Measurements from ENCODE around the gene PSMD8. TPM values are rescaled to one million over a fixed set of nuclear protein-coding genes. Genes with fewer than 3 reads are reported as not detected.
"Not testable (repeated sequence)": the region's sequence is repeated elsewhere in the genome, so short reads cannot be mapped to it uniquely, and the experiment has no call there.

PSMD8 gene
- total RNA-seq, 1 donor from 2014 or later: 306 TPM

GRCh38 chr19:38401148-38401547 is 26.8 kb downstream of the PSMD8 start:
- intact Hi-C loops (cut with micrococcal nuclease): no loop called here
- ATAC-seq: no peak
- no peak for DNase-seq

GRCh38 chr19:38402623-38402966 is 28.2 kb downstream of the PSMD8 start:
- ATAC-seq (no peak), DNase-seq (no peak)
- intact Hi-C loops (cut with micrococcal nuclease): no loop called here

GRCh38 chr19:38402967-38403674 is 28.8 kb downstream of the PSMD8 start, which contains the start of gene FAM98C:
FAM98C (plus strand) TSS chr19:38403093; CDS start chr19:38403154, 61 bp downstream.
- intact Hi-C loops (cut with micrococcal nuclease): no loop called here
- peak; percentile 99 for ATAC-seq
- peak; percentile 98 for DNase-seq

GRCh38 chr19:38404858-38405257 is 30.5 kb downstream of the PSMD8 start:
- no peak for ATAC-seq
- DNase-seq: no peak
- intact Hi-C loops (cut with micrococcal nuclease): no loop called here

- intact Hi-C loops (cut with micrococcal nuclease): no loop called here
- ATAC-seq (no peak), DNase-seq (no peak)
These were observed 30.9 kb downstream of the PSMD8 start for GRCh38 chr19:38405276-38405675.

- ATAC-seq: peak; percentile 79
- DNase-seq: peak; percentile 64
- intact Hi-C loops (cut with micrococcal nuclease): no loop called here
These were observed 35.3 kb downstream of the PSMD8 start for GRCh38 chr19:38409631-38410133.

- DNase-seq; intact Hi-C loops (cut with micrococcal nuclease); ATAC-seq: not testable (repeated sequence)
These were observed 36.0 kb downstream of the PSMD8 start for GRCh38 chr19:38410407-38410806.

GRCh38 chr19:38411041-38411712 is 36.8 kb downstream of the PSMD8 start:
- DNase-seq: no peak
- intact Hi-C loops (cut with micrococcal nuclease): no loop called here
- ATAC-seq: no peak

GRCh38 chr19:38411898-38412297 is 37.5 kb downstream of the PSMD8 start:
- DNase-seq; ATAC-seq; intact Hi-C loops (cut with micrococcal nuclease): not testable (repeated sequence)

GRCh38 chr19:38412491-38412890 is 38.1 kb downstream of the PSMD8 start:
- DNase-seq (no peak), ATAC-seq (no peak)
- intact Hi-C loops (cut with micrococcal nuclease): no loop called here

- no peak for DNase-seq
- intact Hi-C loops (cut with micrococcal nuclease): no loop called here
- no peak for ATAC-seq
These were observed 38.6 kb downstream of the PSMD8 start for GRCh38 chr19:38412961-38413360.

GRCh38 chr19:38413416-38413815 is 39.0 kb downstream of the PSMD8 start:
- ATAC-seq (no peak), DNase-seq (no peak)
- intact Hi-C loops (cut with micrococcal nuclease): no loop called here

GRCh38 chr19:38417146-38417543 is 42.8 kb downstream of the PSMD8 start:
- intact Hi-C loops (cut with micrococcal nuclease): no loop called here

GRCh38 chr19:38417544-38418506 is 43.5 kb downstream of the PSMD8 start:
- ATAC-seq (peak; percentile 89), DNase-seq (peak; percentile 78)
- intact Hi-C loops (cut with micrococcal nuclease): no loop called here

More at GRCh38 chr19:38417146-38417543, 42.8 kb downstream of the PSMD8 start:
- ATAC-seq: no peak
- DNase-seq: no peak

- no peak for DNase-seq
- intact Hi-C loops (cut with micrococcal nuclease): no loop called here
- ATAC-seq: no peak
These were observed 46.6 kb downstream of the PSMD8 start for GRCh38 chr19:38420935-38421334.

- intact Hi-C loops (cut with micrococcal nuclease): no loop called here
- DNase-seq: no peak
- ATAC-seq: no peak
These were observed 47.5 kb downstream of the PSMD8 start for GRCh38 chr19:38421856-38422255.

GRCh38 chr19:38422438-38422837 is 48.1 kb downstream of the PSMD8 start:
- ATAC-seq: no peak
- intact Hi-C loops (cut with micrococcal nuclease): no loop called here
- no peak for DNase-seq

- DNase-seq (no peak), ATAC-seq (no peak)
- intact Hi-C loops (cut with micrococcal nuclease): no loop called here
These were observed 49.9 kb downstream of the PSMD8 start for GRCh38 chr19:38424272-38424671.

GRCh38 chr19:38425222-38425809 is 50.9 kb downstream of the PSMD8 start:
- intact Hi-C loops (cut with micrococcal nuclease): no loop called here
- DNase-seq: no peak
- ATAC-seq: no peak

Measured in left ventricle myocardium superior (tissue), 1 donor.